ENCODE results near the gene FOCAD. TPM values are rescaled to one million over a fixed set of nuclear protein-coding genes. Genes with fewer than 3 reads are reported as not detected.

FOCAD gene
- total RNA-seq, 1 experiment from 2014 or later, result 17.1 TPM

DNA sequence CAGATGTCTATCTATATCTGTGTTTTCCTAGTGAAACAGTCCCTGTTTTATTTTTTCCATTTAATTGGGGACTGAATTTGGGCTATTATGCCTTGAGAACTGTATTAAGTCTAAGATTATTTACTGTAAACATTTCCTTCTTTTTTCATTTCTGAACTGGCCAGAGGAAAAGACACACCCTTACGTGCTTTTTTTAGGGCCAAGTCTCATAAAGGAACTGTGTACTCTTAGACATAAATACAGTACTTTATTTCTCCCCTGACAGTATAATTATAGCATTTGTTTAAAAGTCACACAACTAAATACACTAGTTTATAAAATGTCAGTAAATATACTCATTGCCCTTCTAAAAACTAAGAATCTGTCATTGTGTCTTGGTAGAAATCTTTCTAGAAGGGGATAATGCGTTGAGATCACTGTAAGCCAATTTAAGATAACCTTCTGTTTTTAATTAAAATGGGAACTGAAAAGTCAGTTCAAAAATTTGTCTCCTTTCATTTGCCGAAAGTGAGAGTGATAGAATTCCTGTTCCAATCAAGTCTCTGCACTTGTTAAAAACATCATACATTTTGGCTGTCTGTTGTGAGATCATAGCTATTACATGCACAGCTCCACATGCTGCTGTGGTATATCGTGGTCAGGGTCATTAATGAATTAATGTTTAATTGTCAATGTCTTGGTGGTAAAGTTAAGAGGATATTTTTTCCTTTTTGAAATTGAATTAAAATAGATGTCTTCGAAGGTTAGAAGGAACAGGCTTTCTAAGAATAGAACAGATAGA lies 132.1 kb downstream of the FOCAD start:
- no peak for DNase-seq
- intact Hi-C loops (cut with micrococcal nuclease; ENCODE audit: unreplicated experiment), result no loop called here
- Histone ChIP-seq H3K9me2 (ENCODE audit: insufficient read depth) (no peaks in the 10 kb centered on the region; the same call in 1 of the 2 replicates), H3F3A (ENCODE audit: insufficient read depth, low read depth) (no peaks in the 10 kb centered on the region), H3K9me3 (ENCODE audit: insufficient read depth, low read depth) (no peaks in the 10 kb centered on the region), H3K4me3 (no peak overlapping the region), H2AFZ (no peak overlapping the region), H3K27me3 (ENCODE audit: insufficient read depth, low read depth) (no peaks in the 10 kb centered on the region), H3K27ac (no peak overlapping the region), H3K79me2 (ENCODE audit: low read depth) (no peaks in the 10 kb centered on the region), H3K4me2 (no peak overlapping the region), H3K4me1 (replicated peaks; ENCODE audit: insufficient read depth) (no peaks in the 10 kb centered on the region), H4K20me1 (ENCODE audit: insufficient read depth) (no peaks in the 10 kb centered on the region), H3K36me3 (ENCODE audit: low read depth) (no peaks in the 10 kb centered on the region)
- ChIA-PET POLR2A (ENCODE audit: unreplicated experiment) (interaction anchor here (0.5 kb wide), 1 partner anchor 22 kb away, joined by 5 read pairs; no protein-coding TSS in a partner anchor), CTCF (no interaction called here)
- BruUV-seq (replicated peaks), result no TSS peak
- TF ChIP-seq EZH2 (IDR thresholded peaks at IDR 0.05; ENCODE audit: low read depth), result no peak
- TF ChIP-seq, protein P1, sequence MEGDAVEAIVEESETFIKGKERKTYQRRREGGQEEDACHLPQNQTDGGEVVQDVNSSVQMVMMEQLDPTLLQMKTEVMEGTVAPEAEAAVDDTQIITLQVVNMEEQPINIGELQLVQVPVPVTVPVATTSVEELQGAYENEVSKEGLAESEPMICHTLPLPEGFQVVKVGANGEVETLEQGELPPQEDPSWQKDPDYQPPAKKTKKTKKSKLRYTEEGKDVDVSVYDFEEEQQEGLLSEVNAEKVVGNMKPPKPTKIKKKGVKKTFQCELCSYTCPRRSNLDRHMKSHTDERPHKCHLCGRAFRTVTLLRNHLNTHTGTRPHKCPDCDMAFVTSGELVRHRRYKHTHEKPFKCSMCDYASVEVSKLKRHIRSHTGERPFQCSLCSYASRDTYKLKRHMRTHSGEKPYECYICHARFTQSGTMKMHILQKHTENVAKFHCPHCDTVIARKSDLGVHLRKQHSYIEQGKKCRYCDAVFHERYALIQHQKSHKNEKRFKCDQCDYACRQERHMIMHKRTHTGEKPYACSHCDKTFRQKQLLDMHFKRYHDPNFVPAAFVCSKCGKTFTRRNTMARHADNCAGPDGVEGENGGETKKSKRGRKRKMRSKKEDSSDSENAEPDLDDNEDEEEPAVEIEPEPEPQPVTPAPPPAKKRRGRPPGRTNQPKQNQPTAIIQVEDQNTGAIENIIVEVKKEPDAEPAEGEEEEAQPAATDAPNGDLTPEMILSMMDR (conservative IDR thresholded peaks at IDR 0.05), result no peak

DNA sequence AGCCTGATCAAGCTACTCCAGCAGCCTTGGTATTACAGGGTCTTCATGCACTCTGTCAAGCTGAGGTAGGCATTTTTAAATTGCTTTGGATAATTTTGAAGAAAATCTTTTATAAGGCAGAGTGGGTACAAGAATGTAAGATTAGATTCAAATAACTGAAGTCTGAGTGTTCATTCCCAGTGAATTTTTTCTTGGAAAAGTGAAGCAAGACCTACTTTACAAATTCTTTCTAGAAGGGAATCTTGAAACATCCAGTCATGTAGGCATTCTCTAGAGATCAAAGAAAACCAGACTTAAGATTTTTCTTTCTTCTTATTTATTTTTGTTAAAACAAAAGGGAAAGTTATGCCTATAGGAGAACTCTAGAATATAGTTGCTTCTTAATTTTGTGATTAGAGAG lies 139.0 kb downstream of the FOCAD start:
- Histone ChIP-seq H3K36me3 (ENCODE audit: low read depth) (no peaks in the 10 kb centered on the region), H3K27me3 (ENCODE audit: insufficient read depth, low read depth) (no peaks in the 10 kb centered on the region), H4K20me1 (ENCODE audit: insufficient read depth) (no peaks in the 10 kb centered on the region), H3K27ac (no peak overlapping the region), H3K4me1 (replicated peaks; ENCODE audit: insufficient read depth) (no peaks in the 10 kb centered on the region), H3F3A (ENCODE audit: insufficient read depth, low read depth) (no peaks in the 10 kb centered on the region), H3K4me2 (no peak overlapping the region), H3K79me2 (ENCODE audit: low read depth) (no peaks in the 10 kb centered on the region), H3K9me2 (ENCODE audit: insufficient read depth) (no peaks in the 10 kb centered on the region; the same call in 1 of the 2 replicates), H3K4me3 (no peak overlapping the region), H2AFZ (no peak overlapping the region), H3K9me3 (ENCODE audit: insufficient read depth, low read depth) (no peaks in the 10 kb centered on the region)
- POLR2A ChIA-PET (ENCODE audit: unreplicated experiment), result no interaction called here
- DNase-seq, result no peak
- TF ChIP-seq, protein P1 (conservative IDR thresholded peaks at IDR 0.05), result no peak
- no peak for TF ChIP-seq EZH2 (IDR thresholded peaks at IDR 0.05; ENCODE audit: low read depth)
- CTCF ChIA-PET, result no interaction called here
- intact Hi-C loops (cut with micrococcal nuclease; ENCODE audit: unreplicated experiment), result no loop called here
- no TSS peak for BruUV-seq (replicated peaks)

DNA sequence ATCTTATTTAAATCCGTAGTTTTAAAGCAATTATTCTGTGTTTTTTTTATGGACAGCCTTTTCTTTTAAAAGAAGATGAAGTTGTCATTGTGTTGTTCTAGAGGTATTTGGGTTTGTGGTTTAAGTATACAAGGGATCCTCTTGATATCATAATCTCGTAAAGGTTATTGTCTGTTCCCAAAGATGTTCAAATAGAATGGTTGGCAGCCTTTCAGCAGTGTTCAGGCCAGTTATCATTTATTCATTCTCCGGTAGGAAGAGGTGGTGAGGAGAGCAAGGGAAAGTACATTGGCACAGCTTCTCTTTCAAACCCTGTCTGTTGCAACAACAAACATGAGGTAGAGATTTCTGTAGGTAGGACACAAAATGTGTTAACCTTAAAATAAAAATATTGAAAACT lies 147.0 kb downstream of the FOCAD start:
- H3K9me3 ChIP-seq (ENCODE audit: insufficient read depth, low read depth), result no peaks in the 10 kb centered on the region
- H3K36me3 ChIP-seq (ENCODE audit: low read depth), result no peaks in the 10 kb centered on the region
- peaks cover 12% of the 10 kb centered on the region for H3K4me1 ChIP-seq (replicated peaks; ENCODE audit: insufficient read depth)
- no peak for DNase-seq
- CTCF ChIA-PET, result no interaction called here
- POLR2A ChIA-PET (ENCODE audit: unreplicated experiment), result no interaction called here
- no peaks in the 10 kb centered on the region for H3K9me2 ChIP-seq (ENCODE audit: insufficient read depth)
- H3K27me3 ChIP-seq (ENCODE audit: insufficient read depth, low read depth), result no peaks in the 10 kb centered on the region
- no TSS peak for BruUV-seq (replicated peaks)
- intact Hi-C loops (cut with micrococcal nuclease; ENCODE audit: unreplicated experiment), result no loop called here
- TF ChIP-seq, protein P1 (conservative IDR thresholded peaks at IDR 0.05), result no peak
- no peak for TF ChIP-seq EZH2 (IDR thresholded peaks at IDR 0.05; ENCODE audit: low read depth)
- H3K79me2 ChIP-seq (ENCODE audit: low read depth), result no peaks in the 10 kb centered on the region
- no peak overlapping the region for H3K4me3 ChIP-seq
- peaks cover 7% of the 10 kb centered on the region; the same call in 1 of the 2 replicates for H3F3A ChIP-seq (ENCODE audit: insufficient read depth, low read depth)
- no peak overlapping the region for H2AFZ ChIP-seq
- no peak overlapping the region for H3K27ac ChIP-seq
- no peak overlapping the region for H3K4me2 ChIP-seq
- H4K20me1 ChIP-seq (ENCODE audit: insufficient read depth), result no peaks in the 10 kb centered on the region
